Ascending aorta (tissue), 2 donors: ENCODE results near the gene HOXB5. TPM values are rescaled to one million over a fixed set of nuclear protein-coding genes. Genes with fewer than 3 reads are reported as not detected.
A peak's percentile ranks its signal among the peaks of the same experiment; 100 is the strongest.

ENCODE experiments used
- DNase-seq, 2 donors: peaks; one replicate each; pipeline ENCODE4 v3.0.0-alpha.2; 2019; ENCODE audit warnings: low spot score in 2 of 2
- H3K27ac ChIP-seq, 2 donors: fragments of 200-600 bp; sonication (generic); one replicate each; pipeline ENCODE4 v1.5.1; 2016 to 2017; ENCODE audit warnings: mild to moderate bottlenecking in 1 of 2
- H3K27me3 ChIP-seq: fragments of 200-600 bp; sonication (generic); one replicate; pipeline ENCODE4 v1.5.1; 2017
- H3K36me3 ChIP-seq, 2 donors: fragments of 200-600 bp; sonication (generic); one replicate each; pipeline ENCODE4 v1.5.1; 2016
- H3K4me1 ChIP-seq, 2 donors: fragments of 200-600 bp; sonication (generic); one replicate each; pipeline ENCODE4 v1.5.1; 2016 to 2017; ENCODE audit warnings: mild to moderate bottlenecking in 1 of 2
- H3K4me3 ChIP-seq, 2 donors: fragments of 200-600 bp; sonication (generic); one replicate each; pipeline ENCODE4 v1.5.1; 2016 to 2017; ENCODE audit warnings: mild to moderate bottlenecking in 1 of 2
- H3K9me3 ChIP-seq, 2 donors: fragments of 200-600 bp; sonication (generic); one replicate each; pipeline ENCODE4 v1.5.1; 2016
- CTCF ChIP-seq, 3 experiments: fragments of 200-600 bp in 2 of 3; fragments of 450-650 bp in 1 of 3; sonication (generic) in 2 of 3; IDR thresholded peaks; one replicate each; pipeline ENCODE4 v1.5.1; 2016 to 2019; ENCODE audit warnings: antibody characterized with exemption in 3 of 3, mild to moderate bottlenecking in 1 of 3, moderate library complexity in 1 of 3
- intact Hi-C: fragments of 100-400 bp; cut with DNase I; formaldehyde crosslinking; loops from one replicate; pipeline ENCODE4 v1.15.1; 2023
- total RNA-seq: library from RNA; depleted of rRNA; stranded (reverse); fragments of >200 nt; gene quantifications from one replicate; pipeline ENCODE4 v1.1.0, GENCODE V29; 2016

HOXB5 gene
- total RNA-seq, 1 donor from 2014 or later = 0.53 TPM

- Histone ChIP-seq H3K4me1 (peaks cover 8 to 20% of the 10 kb centered on the region in 2 donors), H3K36me3 (no peaks in the 10 kb centered on the region), H3K27ac (no peak overlapping the region), H3K9me3 (no peaks in the 10 kb centered on the region), H3K4me3 (no peak overlapping the region), H3K27me3 (peaks cover under 1% of the 10 kb centered on the region)
- TF ChIP-seq CTCF (IDR thresholded peaks at IDR 0.05) = no peak
- no peak for DNase-seq
- intact Hi-C loops = no loop called here
Measured at GRCh38 chr17:48608494-48608834, 14.9 kb upstream of the HOXB5 start.

GRCh38 chr17:48606892-48607614, 13.5 kb upstream of the HOXB5 start:
- Histone ChIP-seq H3K27ac (no peak overlapping the region), H3K36me3 (no peaks in the 10 kb centered on the region), H3K4me3 (no peak overlapping the region), H3K27me3 (no peaks in the 10 kb centered on the region), H3K4me1 (peaks cover 6 to 21% of the 10 kb centered on the region in 2 donors), H3K9me3 (no peaks in the 10 kb centered on the region)
- TF ChIP-seq CTCF (IDR thresholded peaks at IDR 0.05) = no peak
- DNase-seq = no peak
- intact Hi-C loops = no loop called here

- H3K36me3 ChIP-seq = no peaks in the 10 kb centered on the region
- intact Hi-C loops = no loop called here
- no peaks in the 10 kb centered on the region for H3K27me3 ChIP-seq
- no peak for DNase-seq
- H3K4me3 ChIP-seq = no peak overlapping the region
- H3K27ac ChIP-seq = no peak overlapping the region
- H3K9me3 ChIP-seq = no peaks in the 10 kb centered on the region
- TF ChIP-seq CTCF (IDR thresholded peaks at IDR 0.05) = no peak
- peaks cover 3 to 14% of the 10 kb centered on the region in 2 donors for H3K4me1 ChIP-seq
Measured at GRCh38 chr17:48605991-48606891, 12.7 kb upstream of the HOXB5 start.

GRCh38 chr17:48605409-48605919, 11.9 kb upstream of the HOXB5 start:
- H3K9me3 ChIP-seq = no peaks in the 10 kb centered on the region
- TF ChIP-seq CTCF (IDR thresholded peaks at IDR 0.05) = no peak
- peak overlapping the region; percentile 71 to 75 for H3K27ac ChIP-seq
- DNase-seq = no peak
- H3K4me3 ChIP-seq = peak overlapping the region; percentile 46 to 70
- intact Hi-C loops = no loop called here
- no peaks in the 10 kb centered on the region for H3K36me3 ChIP-seq
- H3K4me1 ChIP-seq = peaks cover 3 to 14% of the 10 kb centered on the region in 2 donors
- no peaks in the 10 kb centered on the region for H3K27me3 ChIP-seq

GRCh38 chr17:48604770-48605329, 11.3 kb upstream of the HOXB5 start, which contains the start of gene HOXB6:
Gene HOXB6 (minus strand): TSS chr17:48604986. CDS start chr17:48598150, 6,836 bp downstream.
- intact Hi-C loops = loop anchor here (1.0 kb wide), 1 partner anchor 8 kb away; no protein-coding TSS in a partner anchor
- Histone ChIP-seq H3K4me3 (peak within 1 kb of the TSS; percentile 46 to 70), H3K9me3 (no peaks in the 10 kb centered on the region), H3K27ac (peak within 1 kb of the TSS; percentile 71 to 75), H3K4me1 (peaks cover 2 to 14% of the 10 kb centered on the region in 2 donors), H3K36me3 (no peaks in the 10 kb centered on the region), H3K27me3 (no peaks in the 10 kb centered on the region)
- DNase-seq = peak in 1 of 2 donors; percentile 81
- TF ChIP-seq CTCF (IDR thresholded peaks at IDR 0.05) = no peak
